Immature natural killer cell (primary cell): Measurements from ENCODE around the gene CD320. TPM values are rescaled to one million over a fixed set of nuclear protein-coding genes. Genes with fewer than 3 reads are reported as not detected.
A peak's percentile ranks its signal among the peaks of the same experiment; 100 is the strongest.

Experiments
- DNase-seq, 3 donors: peaks; one replicate each; pipeline ENCODE4 v3.0.0; 2022; ENCODE audit warnings: mixed read lengths in 1 of 3
- H3K27ac Mint-ChIP-seq, 6 donors: one replicate each; pipeline ENCODE4 v1.8.0; 2020; ENCODE audit warnings: mixed read lengths in 6 of 6, mild to moderate bottlenecking in 5 of 6, inconsistent platforms in 4 of 6, moderate library complexity in 3 of 6
- H3K27me3 Mint-ChIP-seq, 3 donors: one replicate each; pipeline ENCODE4 v1.8.0; 2020 to 2021; ENCODE audit warnings: low read depth in 3 of 3, mild to moderate bottlenecking in 3 of 3, mixed read lengths in 3 of 3, moderate library complexity in 3 of 3, inconsistent platforms in 1 of 3
- H3K36me3 Mint-ChIP-seq, 3 donors: one replicate each; pipeline ENCODE4 v1.8.0; 2020; ENCODE audit warnings: mixed read lengths in 3 of 3, inconsistent platforms in 2 of 3, mild to moderate bottlenecking in 2 of 3
- H3K4me1 Mint-ChIP-seq, 2 donors: one replicate each; pipeline ENCODE4 v1.8.0; 2020; ENCODE audit warnings: inconsistent platforms in 2 of 2, mild to moderate bottlenecking in 2 of 2, mixed read lengths in 2 of 2, moderate library complexity in 1 of 2
- H3K4me3 Mint-ChIP-seq, 5 donors: one replicate each; pipeline ENCODE4 v1.8.0; 2020; ENCODE audit warnings: mild to moderate bottlenecking in 5 of 5, mixed read lengths in 5 of 5, inconsistent platforms in 3 of 5, moderate library complexity in 3 of 5
- H3K9me3 Mint-ChIP-seq, 6 donors: one replicate each; pipeline ENCODE4 v1.8.0; 2020; ENCODE audit warnings: mild to moderate bottlenecking in 6 of 6, mixed read lengths in 6 of 6, inconsistent platforms in 4 of 6, moderate library complexity in 3 of 6
- polyA plus RNA-seq, 3 donors: library from polyadenylated mRNA; unstranded; fragments of 300-500 nt; fragmentation: Illumina TruSeq; gene quantifications; one replicate each; pipeline ENCODE4 v1.2.3, GENCODE V29; 2021

Gene CD320
- polyA plus RNA-seq, 3 donors from 2014 or later = 86.4 to 105 (median 90.3) TPM

- Mint-ChIP-seq H3K4me3 (peak overlapping the region in 1 of 5 donors; percentile 9), H3K9me3 (no peaks in the 10 kb centered on the region), H3K27ac (no peak overlapping the region), H3K36me3 (no peaks in the 10 kb centered on the region), H3K4me1 (peaks cover 28 to 30% of the 10 kb centered on the region in 2 donors), H3K27me3 (peaks cover 5 to 12% (median 9%) of the 10 kb centered on the region in 3 donors)
- DNase-seq = no peak
These were observed 30.7 kb upstream of the CD320 start for GRCh38 chr19:8338835-8339234.

DNA sequence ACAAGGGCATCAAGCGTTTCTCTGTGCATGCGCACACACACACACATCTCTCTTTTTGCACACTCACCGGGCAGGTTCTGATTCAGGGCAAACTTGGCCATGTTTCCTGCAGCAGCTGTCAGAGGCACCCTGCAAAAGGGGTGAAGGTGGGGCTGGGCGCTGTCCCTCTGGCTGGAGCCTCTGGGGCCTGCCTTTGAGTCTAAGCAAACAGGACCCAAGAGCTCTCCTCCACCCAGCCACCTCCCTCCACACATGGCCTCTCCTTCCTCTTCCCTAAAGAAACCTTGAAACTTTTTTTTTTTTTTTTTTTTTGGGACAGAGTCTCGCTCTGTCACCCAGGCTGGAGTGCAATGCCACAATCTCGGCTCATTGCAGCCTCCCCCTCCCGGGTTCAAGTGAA, 29.6 kb upstream of the CD320 start:
- H3K27me3 Mint-ChIP-seq = peaks cover 3 to 9% (median 8%) of the 10 kb centered on the region in 3 donors
- H3K4me1 Mint-ChIP-seq = peaks cover 22 to 24% of the 10 kb centered on the region in 2 donors
- H3K4me3 Mint-ChIP-seq = no peak overlapping the region
- H3K27ac Mint-ChIP-seq = peak overlapping the region in 1 of 6 donors; percentile 69
- no peaks in the 10 kb centered on the region for H3K9me3 Mint-ChIP-seq
- H3K36me3 Mint-ChIP-seq = no peaks in the 10 kb centered on the region
- DNase-seq = no peak

DNA sequence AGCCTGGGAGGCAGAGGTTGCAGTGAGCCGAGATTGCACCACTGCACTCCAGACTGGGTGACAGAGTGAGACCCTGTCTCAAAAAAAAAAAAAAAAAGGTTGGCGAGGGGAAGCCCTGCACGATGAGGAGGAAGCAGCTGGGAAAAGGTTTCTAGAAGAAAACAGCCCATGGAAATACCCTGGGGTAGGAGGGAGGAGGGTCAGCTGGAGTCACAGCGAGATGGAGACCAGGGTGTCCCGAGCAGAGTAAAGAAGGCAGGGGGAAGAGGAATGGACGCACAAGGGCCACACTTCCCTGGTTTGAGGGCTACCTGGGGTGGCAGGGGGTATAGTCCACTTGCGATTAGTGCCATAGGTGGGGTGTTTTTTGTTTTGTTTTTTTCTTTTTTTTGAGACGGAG, 28.5 kb upstream of the CD320 start:
- Mint-ChIP-seq H3K4me3 (no peak overlapping the region), H3K27ac (no peak overlapping the region), H3K27me3 (peaks cover 3 to 9% (median 8%) of the 10 kb centered on the region in 3 donors), H3K9me3 (no peaks in the 10 kb centered on the region), H3K36me3 (no peaks in the 10 kb centered on the region), H3K4me1 (peaks cover 14 to 18% of the 10 kb centered on the region in 2 donors)
- DNase-seq = no peak

DNA sequence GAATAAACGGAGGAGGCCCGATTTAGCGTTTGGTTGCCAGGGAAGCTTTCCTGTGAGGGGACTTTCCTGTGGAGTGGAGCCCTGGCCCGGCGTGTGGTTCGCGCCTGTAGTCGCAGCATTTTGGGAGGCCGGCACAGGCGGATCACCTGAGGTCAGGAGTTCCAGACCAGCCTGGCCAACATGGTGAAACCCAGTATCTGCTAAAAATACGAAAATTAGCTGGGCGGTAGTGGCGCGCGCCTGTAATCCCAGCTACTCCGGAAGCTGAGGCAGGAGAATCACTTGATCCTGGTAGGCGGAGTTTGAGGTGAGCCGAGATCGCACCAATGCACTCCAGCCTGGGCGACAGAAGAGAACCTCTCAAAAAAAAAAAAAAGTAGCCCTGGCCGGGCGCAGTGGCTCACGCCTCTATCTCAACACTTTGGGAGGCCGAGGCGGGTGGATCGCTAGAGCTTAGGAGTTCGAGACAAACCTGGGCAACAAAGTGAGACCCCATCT, 28.0 kb upstream of the CD320 start:
- Mint-ChIP-seq H3K27me3 (peaks cover 3 to 9% (median 8%) of the 10 kb centered on the region in 3 donors), H3K4me3 (peak overlapping the region; percentile 72 to 81 (median 79)), H3K27ac (peak overlapping the region in 3 of 6 donors; percentile 34 to 83 (median 77)), H3K9me3 (no peaks in the 10 kb centered on the region), H3K4me1 (peaks cover 12 to 17% of the 10 kb centered on the region in 2 donors), H3K36me3 (no peaks in the 10 kb centered on the region)
- DNase-seq = no peak

GRCh38 chr19:8335343-8336071, 27.3 kb upstream of the CD320 start:
- no peaks in the 10 kb centered on the region for H3K36me3 Mint-ChIP-seq
- H3K27me3 Mint-ChIP-seq = peaks cover 3 to 9% (median 8%) of the 10 kb centered on the region in 3 donors
- peaks cover 7 to 15% of the 10 kb centered on the region in 2 donors for H3K4me1 Mint-ChIP-seq
- peak overlapping the region; percentile 72 to 81 (median 79) for H3K4me3 Mint-ChIP-seq
- H3K27ac Mint-ChIP-seq = peak overlapping the region in 4 of 6 donors; percentile 34 to 83 (median 74)
- DNase-seq = peak; percentile 27 to 49 (median 42)
- H3K9me3 Mint-ChIP-seq = no peaks in the 10 kb centered on the region

GRCh38 chr19:8334458-8335342, 26.5 kb upstream of the CD320 start:
- peaks cover 0 to 4% (median 4%) of the 10 kb centered on the region in 3 donors for H3K36me3 Mint-ChIP-seq
- peak; percentile 52 to 64 (median 59) for DNase-seq
- no peaks in the 10 kb centered on the region for H3K9me3 Mint-ChIP-seq
- H3K4me1 Mint-ChIP-seq = peaks cover 6 to 15% of the 10 kb centered on the region in 2 donors
- no peak overlapping the region for H3K27ac Mint-ChIP-seq
- peaks cover under 1 to 9% (median 8%) of the 10 kb centered on the region in 3 donors for H3K27me3 Mint-ChIP-seq
- peak overlapping the region in 2 of 5 donors; percentile 54 to 60 for H3K4me3 Mint-ChIP-seq

DNA sequence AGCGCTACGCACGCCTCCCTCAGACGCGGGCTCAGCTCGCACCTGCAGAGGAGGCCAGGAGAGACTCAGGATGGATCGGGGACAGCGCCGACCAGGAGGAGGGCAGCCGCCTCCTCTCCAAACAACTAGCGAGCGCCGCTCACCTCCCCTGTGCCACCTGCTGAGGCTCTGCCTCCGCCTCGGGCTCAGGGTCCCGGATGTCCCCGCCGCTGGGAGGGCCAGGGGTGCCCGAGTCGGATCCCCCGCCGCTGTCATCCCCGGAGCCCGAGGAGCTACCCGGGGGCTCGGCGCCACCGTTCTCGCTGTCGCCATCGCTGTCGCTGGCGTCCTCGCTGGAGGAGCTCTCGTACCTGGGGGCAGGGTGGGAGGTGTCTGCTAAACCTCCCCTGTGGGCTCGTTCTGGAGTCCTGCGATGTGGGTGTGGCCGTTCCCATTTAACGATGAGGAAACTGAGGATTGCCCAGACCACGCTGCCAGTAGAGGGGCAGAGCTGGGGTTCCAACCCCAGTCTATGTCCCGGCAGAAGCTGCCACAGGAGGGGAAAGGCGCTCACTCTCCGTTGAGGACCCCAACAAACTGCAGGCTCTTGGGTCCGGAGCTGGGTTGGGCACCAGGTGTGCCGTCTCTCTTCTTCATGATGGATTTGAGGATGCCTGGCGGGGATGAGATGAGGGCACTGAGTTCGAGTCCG, 25.8 kb upstream of the CD320 start:
- peaks cover 6 to 14% of the 10 kb centered on the region in 2 donors for H3K4me1 Mint-ChIP-seq

GRCh38 chr19:8332976-8333766, 25.0 kb upstream of the CD320 start:
- Mint-ChIP-seq H3K27ac (no peak overlapping the region), H3K9me3 (no peaks in the 10 kb centered on the region), H3K36me3 (peaks cover 0 to 6% (median 5%) of the 10 kb centered on the region in 3 donors), H3K27me3 (peaks cover 0 to 10% (median 8%) of the 10 kb centered on the region in 3 donors), H3K4me3 (peak overlapping the region in 2 of 5 donors; percentile 21 to 41), H3K4me1 (peaks cover 6 to 13% of the 10 kb centered on the region in 2 donors)
- no peak for DNase-seq

More for the DNA sequence above, 25.8 kb upstream of the CD320 start:
- Mint-ChIP-seq H3K9me3 (no peaks in the 10 kb centered on the region), H3K4me3 (peak overlapping the region in 3 of 5 donors; percentile 13 to 60 (median 54)), H3K36me3 (peaks cover 0 to 6% (median 5%) of the 10 kb centered on the region in 3 donors), H3K27me3 (peaks cover 0 to 9% (median 8%) of the 10 kb centered on the region in 3 donors), H3K27ac (no peak overlapping the region)
- no peak for DNase-seq

DNA sequence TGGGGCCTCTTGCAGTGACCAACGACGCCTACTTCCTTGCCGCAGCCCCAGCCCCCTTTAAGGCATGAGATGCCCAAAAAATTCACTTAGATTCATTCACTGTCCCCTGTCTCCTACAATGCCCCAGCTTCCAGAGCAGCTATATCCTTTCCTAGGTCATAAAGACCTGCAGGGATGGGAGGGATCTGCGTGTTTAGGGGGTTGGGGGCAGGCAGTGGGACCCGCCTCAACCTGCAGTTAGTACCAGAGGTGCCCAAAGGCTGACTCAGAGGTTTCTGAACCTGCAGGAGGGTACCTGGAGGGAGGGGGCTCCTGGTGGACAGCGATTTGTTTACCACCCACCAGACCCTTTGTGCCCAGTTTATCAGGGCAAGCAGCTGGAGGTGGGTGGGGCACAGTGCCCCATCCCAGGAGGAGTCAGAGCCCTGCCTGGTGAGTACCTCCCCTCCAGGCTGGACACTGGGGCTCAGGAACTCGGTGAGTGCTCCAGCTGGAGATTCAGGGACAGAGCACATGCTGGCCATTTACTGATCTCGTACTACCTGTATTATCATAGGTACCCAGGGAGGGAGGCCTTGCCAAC, 23.2 kb upstream of the CD320 start:
- H3K36me3 Mint-ChIP-seq = peaks cover 0 to 6% (median 5%) of the 10 kb centered on the region in 3 donors
- H3K27me3 Mint-ChIP-seq = peaks cover 0 to 8% (median 2%) of the 10 kb centered on the region in 3 donors
- H3K4me1 Mint-ChIP-seq = peaks cover 6 to 11% of the 10 kb centered on the region in 2 donors
- DNase-seq = no peak
- H3K4me3 Mint-ChIP-seq = no peak overlapping the region
- no peak overlapping the region for H3K27ac Mint-ChIP-seq
- H3K9me3 Mint-ChIP-seq = no peaks in the 10 kb centered on the region

DNA sequence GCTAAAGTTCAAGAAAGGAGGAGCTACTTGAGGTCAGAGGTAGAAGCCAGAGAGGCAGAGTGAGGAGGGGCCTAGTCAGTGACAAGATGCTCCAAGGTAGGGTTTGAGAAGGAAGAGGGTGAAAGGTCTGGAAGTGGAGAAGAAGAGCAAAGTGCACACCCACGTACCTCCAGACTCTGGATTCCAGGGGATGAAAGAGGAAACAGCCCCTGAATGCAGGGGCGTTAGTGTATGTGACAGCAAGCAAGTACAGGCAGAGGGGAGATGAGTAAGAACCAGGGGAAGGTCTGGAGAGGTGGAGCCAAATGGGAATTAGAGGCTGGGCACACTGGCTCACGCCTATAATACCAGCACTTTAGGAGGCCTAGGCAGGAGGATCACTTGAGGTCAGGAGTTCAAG, 21.8 kb upstream of the CD320 start:
- peaks cover 0 to 3% (median 0%) of the 10 kb centered on the region in 3 donors for H3K27me3 Mint-ChIP-seq
- no peak for DNase-seq
- H3K27ac Mint-ChIP-seq = peak overlapping the region in 1 of 6 donors; percentile 56
- H3K9me3 Mint-ChIP-seq = no peaks in the 10 kb centered on the region
- H3K4me3 Mint-ChIP-seq = no peak overlapping the region
- peaks cover 0 to 6% (median 5%) of the 10 kb centered on the region in 3 donors for H3K36me3 Mint-ChIP-seq
- H3K4me1 Mint-ChIP-seq = peaks cover 0 to 4% of the 10 kb centered on the region in 2 donors

DNA sequence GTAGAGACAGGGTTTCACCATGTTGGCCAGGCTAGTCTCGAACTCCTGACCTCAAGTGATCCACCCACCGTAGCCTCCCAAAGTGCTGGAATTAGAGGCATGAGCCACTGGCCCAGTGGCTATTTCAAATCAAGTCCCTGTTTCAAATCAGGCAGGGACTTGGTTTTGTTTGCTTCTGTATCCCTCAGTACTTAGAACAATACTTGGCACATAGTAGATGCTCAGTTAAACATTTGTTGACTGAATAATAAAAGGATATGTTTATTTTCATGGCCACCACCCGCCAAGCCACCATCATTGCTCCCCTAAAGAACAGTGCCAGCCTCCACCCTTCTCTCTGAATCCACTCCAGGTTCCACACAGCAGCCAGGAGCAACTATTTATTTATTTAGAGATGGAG, 17.3 kb upstream of the CD320 start:
- Mint-ChIP-seq H3K27me3 (peaks cover 1 to 10% (median 4%) of the 10 kb centered on the region in 3 donors), H3K27ac (no peak overlapping the region), H3K4me3 (no peak overlapping the region), H3K36me3 (peaks cover 0 to 6% (median 5%) of the 10 kb centered on the region in 3 donors), H3K9me3 (no peaks in the 10 kb centered on the region), H3K4me1 (peaks cover 25 to 29% of the 10 kb centered on the region in 2 donors)
- DNase-seq = no peak
